ENCODE results near the gene PFDN6.

DNA sequence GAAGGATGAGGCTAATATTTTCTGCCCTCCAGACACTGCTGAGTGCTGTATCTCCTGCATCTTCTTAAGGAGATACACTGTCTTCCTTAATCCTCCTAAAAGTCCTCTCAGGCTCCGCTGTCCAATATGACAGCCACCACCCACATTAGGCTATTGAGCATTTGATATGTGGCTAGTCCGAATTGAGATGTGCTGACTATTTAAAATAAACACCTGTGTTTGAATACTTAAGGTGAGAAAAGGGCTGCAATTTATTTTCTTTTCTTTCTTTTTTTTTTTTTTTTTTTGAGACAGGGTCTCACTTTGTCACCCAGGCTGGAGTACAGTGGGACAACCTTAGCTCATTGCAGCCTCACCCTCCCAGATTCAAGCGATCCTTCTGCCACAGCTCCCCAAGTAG lies 12.5 kb downstream of the PFDN6 start:
- TF ChIP-seq FOXP1 (CRISPR knock-in tag; IDR thresholded peaks at IDR 0.05), result no peak
- TF ChIP-seq KLF13 (tag; IDR thresholded peaks at IDR 0.05; ENCODE audit: borderline replicate concordance, low read depth), result no peak
- TF ChIP-seq ELF4 (CRISPR knock-in tag; IDR thresholded peaks at IDR 0.05), result no peak
- TF ChIP-seq BMI1 (IDR thresholded peaks at IDR 0.05; ENCODE audit: low read length), result no peak
- TF ChIP-seq ZBTB17 (CRISPR knock-in tag; IDR thresholded peaks at IDR 0.05), result no peak
- TF ChIP-seq POLR2AphosphoS5 (IDR thresholded peaks at IDR 0.05; ENCODE audit: control insufficient read depth, insufficient read depth, low read depth, low read length), result no peak
- TF ChIP-seq ZNF263 (CRISPR knock-in tag; IDR thresholded peaks at IDR 0.05; ENCODE audit: borderline replicate concordance), result no peak

Measured in K562 (cell line).